ENCODE measurements around the gene BCL2. TPM values are rescaled to one million over a fixed set of nuclear protein-coding genes. Genes with fewer than 3 reads are reported as not detected.
A peak's percentile ranks its signal among the peaks of the same experiment; 100 is the strongest.

BCL2 gene
- total and polyA plus RNA-seq, 2 donors from 2014 or later, result 6.0 to 39.2 TPM

GRCh38 chr18:63100630-63101055, 218.9 kb downstream of the BCL2 start:
- DNase-seq (no peak), FAIRE-seq (no peak)
- Histone ChIP-seq H3K27ac (ENCODE audit: low read depth in 2 of 2, low read length in 2 of 2) (peak overlapping the region in 1 of 2 donors; percentile 61), H3K4me3 (ENCODE audit: low read length in 3 of 3) (no peak overlapping the region), H3K9me3 (ENCODE audit: control insufficient read depth in 2 of 3, insufficient read depth in 1 of 3, low read length in 3 of 3) (peaks cover 0 to 1% (median 0%) of the 10 kb centered on the region in 3 donors), H3K36me3 (ENCODE audit: control insufficient read depth in 2 of 3, insufficient read depth in 3 of 3, low read length in 3 of 3) (no peaks in the 10 kb centered on the region), H3K9ac (ENCODE audit: low read length in 3 of 3) (no peak overlapping the region), H3K27me3 (ENCODE audit: control insufficient read depth, insufficient read depth, low read length) (no peaks in the 10 kb centered on the region), H3K4me1 (ENCODE audit: control insufficient read depth in 2 of 3, insufficient read depth in 2 of 3, low read depth in 1 of 3, low read length in 3 of 3) (peaks cover 0 to 10% (median 0%) of the 10 kb centered on the region in 3 donors)
- intact Hi-C loops (cut with DNase I), result no loop called here
- no peak for TF ChIP-seq CTCF (IDR thresholded peaks at IDR 0.05; ENCODE audit: borderline replicate concordance, extremely low read depth, insufficient read depth)

GRCh38 chr18:63099848-63100629, 219.5 kb downstream of the BCL2 start:
- Histone ChIP-seq H3K27ac (ENCODE audit: low read depth in 2 of 2, low read length in 2 of 2) (peak overlapping the region in 1 of 2 donors; percentile 61), H3K27me3 (ENCODE audit: control insufficient read depth, insufficient read depth, low read length) (no peaks in the 10 kb centered on the region), H3K9me3 (ENCODE audit: control insufficient read depth in 2 of 3, insufficient read depth in 1 of 3, low read length in 3 of 3) (peaks cover 0 to 1% (median 0%) of the 10 kb centered on the region in 3 donors), H3K36me3 (ENCODE audit: control insufficient read depth in 2 of 3, insufficient read depth in 3 of 3, low read length in 3 of 3) (no peaks in the 10 kb centered on the region), H3K4me1 (ENCODE audit: control insufficient read depth in 2 of 3, insufficient read depth in 2 of 3, low read depth in 1 of 3, low read length in 3 of 3) (peaks cover 0 to 10% (median 0%) of the 10 kb centered on the region in 3 donors), H3K9ac (ENCODE audit: low read length in 3 of 3) (peak overlapping the region in 1 of 3 donors; percentile 8), H3K4me3 (ENCODE audit: low read length in 3 of 3) (no peak overlapping the region)
- intact Hi-C loops (cut with DNase I), result no loop called here
- DNase-seq (peak in 2 of 5 donors; percentile 10 to 47), FAIRE-seq (no peak)
- no peak for TF ChIP-seq CTCF (IDR thresholded peaks at IDR 0.05; ENCODE audit: borderline replicate concordance, extremely low read depth, insufficient read depth)

GRCh38 chr18:63099091-63099840, 220.3 kb downstream of the BCL2 start:
- H3K36me3 ChIP-seq (ENCODE audit: control insufficient read depth in 2 of 3, insufficient read depth in 3 of 3, low read length in 3 of 3), result no peaks in the 10 kb centered on the region
- peaks cover 0 to 1% (median 0%) of the 10 kb centered on the region in 3 donors for H3K9me3 ChIP-seq (ENCODE audit: control insufficient read depth in 2 of 3, insufficient read depth in 1 of 3, low read length in 3 of 3)
- peak overlapping the region in 1 of 2 donors; percentile 61 for H3K27ac ChIP-seq (ENCODE audit: low read depth in 2 of 2, low read length in 2 of 2)
- no peak overlapping the region for H3K4me3 ChIP-seq (ENCODE audit: low read length in 3 of 3)
- no peaks in the 10 kb centered on the region for H3K27me3 ChIP-seq (ENCODE audit: control insufficient read depth, insufficient read depth, low read length)
- no peak for TF ChIP-seq CTCF (IDR thresholded peaks at IDR 0.05; ENCODE audit: borderline replicate concordance, extremely low read depth, insufficient read depth)
- FAIRE-seq, result no peak
- intact Hi-C loops (cut with DNase I), result no loop called here
- no peak overlapping the region for H3K9ac ChIP-seq (ENCODE audit: low read length in 3 of 3)
- peaks cover 0 to 10% (median 0%) of the 10 kb centered on the region in 3 donors for H3K4me1 ChIP-seq (ENCODE audit: control insufficient read depth in 2 of 3, insufficient read depth in 2 of 3, low read depth in 1 of 3, low read length in 3 of 3)
- peak in 2 of 5 donors; percentile 8 to 28 for DNase-seq
